Tibial nerve (tissue), 4 donors: ENCODE data around the gene RAB26.
"Not testable (repeated sequence)": the region's sequence is repeated elsewhere in the genome, so short reads cannot be mapped to it uniquely, and the experiment has no call there.

Experiments used
- EP300 ChIP-seq, 2 donors: sonication (generic); formaldehyde crosslinking; IDR thresholded peaks; one replicate each; pipeline ENCODE4 v1.6.1; 2017; ENCODE audit warnings: antibody characterized with exemption in 2 of 2, mild to moderate bottlenecking in 1 of 2
- TF ChIP-seq, protein P1 (sequence below), 5 experiments: fragments of 200-600 bp in 3 of 5; fragments of 450-650 bp in 2 of 5; sonication (generic) in 3 of 5; IDR thresholded peaks; one replicate each; pipeline ENCODE4 v1.5.1; 2016 to 2019; ENCODE audit warnings: antibody characterized with exemption in 5 of 5, mild to moderate bottlenecking in 3 of 5, moderate library complexity in 2 of 5

DNA sequence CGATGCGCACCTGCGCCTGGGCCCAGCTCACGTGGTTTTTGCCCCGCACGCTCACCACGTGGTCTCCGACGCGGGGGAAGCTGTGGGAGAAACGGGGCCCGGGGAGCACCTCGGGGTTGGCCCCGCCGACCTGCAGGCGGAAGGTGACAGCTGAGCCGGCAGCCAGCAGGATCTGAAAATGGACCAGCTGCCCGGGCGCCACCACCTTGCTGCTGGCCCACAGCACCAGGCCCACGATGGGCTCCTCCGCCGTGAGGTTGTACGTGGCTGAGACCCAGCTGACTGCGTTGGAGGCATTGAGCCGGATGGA, 39.2 kb upstream of the RAB26 start:
- TF ChIP-seq, protein P1, sequence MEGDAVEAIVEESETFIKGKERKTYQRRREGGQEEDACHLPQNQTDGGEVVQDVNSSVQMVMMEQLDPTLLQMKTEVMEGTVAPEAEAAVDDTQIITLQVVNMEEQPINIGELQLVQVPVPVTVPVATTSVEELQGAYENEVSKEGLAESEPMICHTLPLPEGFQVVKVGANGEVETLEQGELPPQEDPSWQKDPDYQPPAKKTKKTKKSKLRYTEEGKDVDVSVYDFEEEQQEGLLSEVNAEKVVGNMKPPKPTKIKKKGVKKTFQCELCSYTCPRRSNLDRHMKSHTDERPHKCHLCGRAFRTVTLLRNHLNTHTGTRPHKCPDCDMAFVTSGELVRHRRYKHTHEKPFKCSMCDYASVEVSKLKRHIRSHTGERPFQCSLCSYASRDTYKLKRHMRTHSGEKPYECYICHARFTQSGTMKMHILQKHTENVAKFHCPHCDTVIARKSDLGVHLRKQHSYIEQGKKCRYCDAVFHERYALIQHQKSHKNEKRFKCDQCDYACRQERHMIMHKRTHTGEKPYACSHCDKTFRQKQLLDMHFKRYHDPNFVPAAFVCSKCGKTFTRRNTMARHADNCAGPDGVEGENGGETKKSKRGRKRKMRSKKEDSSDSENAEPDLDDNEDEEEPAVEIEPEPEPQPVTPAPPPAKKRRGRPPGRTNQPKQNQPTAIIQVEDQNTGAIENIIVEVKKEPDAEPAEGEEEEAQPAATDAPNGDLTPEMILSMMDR (IDR thresholded peaks at IDR 0.05) = not testable (repeated sequence)
- not testable (repeated sequence) for TF ChIP-seq EP300 (IDR thresholded peaks at IDR 0.05)
